ENCODE measurements around the gene ZSWIM9. TPM values are rescaled to one million over a fixed set of nuclear protein-coding genes. Genes with fewer than 3 reads are reported as not detected.

The ZSWIM9 gene
- polyA plus RNA-seq, 6 donors from 2014 or later: 0.06 to 1.6 (median 0.69) TPM; not detected in 1

GRCh38 chr19:48244281-48244680 lies 73.8 kb downstream of the ZSWIM9 start:
- peak; percentile 81 to 82 for ATAC-seq (ENCODE audit: low read depth in 2 of 2)
- peaks cover 31 to 33% of the 10 kb centered on the region in 2 donors for H3K36me3 Mint-ChIP-seq

GRCh38 chr19:48246101-48246500 lies 75.6 kb downstream of the ZSWIM9 start:
- no peaks in the 10 kb centered on the region for H3K9me3 Mint-ChIP-seq
- peak overlapping the region in 2 of 8 donors; percentile 16 to 17 for H3K4me3 Mint-ChIP-seq
- H3K4me1 Mint-ChIP-seq: peaks cover 33 to 70% (median 44%) of the 10 kb centered on the region in 3 donors

More at GRCh38 chr19:48244281-48244680, 73.8 kb downstream of the ZSWIM9 start:
- peak overlapping the region; percentile 91 to 98 (median 94) for H3K27ac Mint-ChIP-seq
- H3K4me1 Mint-ChIP-seq: peaks cover 34 to 66% (median 38%) of the 10 kb centered on the region in 3 donors
- peak overlapping the region; percentile 41 to 90 (median 78) for H3K4me3 Mint-ChIP-seq
- no peak for DNase-seq
- no peaks in the 10 kb centered on the region for H3K27me3 Mint-ChIP-seq
- H3K9me3 Mint-ChIP-seq: no peaks in the 10 kb centered on the region

GRCh38 chr19:48247212-48247611 lies 76.7 kb downstream of the ZSWIM9 start:
- peak overlapping the region in 1 of 6 donors; percentile 68 for H3K27ac Mint-ChIP-seq
- peaks cover 11 to 12% of the 10 kb centered on the region in 2 donors for H3K36me3 Mint-ChIP-seq
- H3K9me3 Mint-ChIP-seq: no peaks in the 10 kb centered on the region
- no peak for DNase-seq
- H3K4me3 Mint-ChIP-seq: peak overlapping the region in 1 of 8 donors; percentile 44
- ATAC-seq (ENCODE audit: low read depth in 2 of 2): no peak
- no peaks in the 10 kb centered on the region for H3K27me3 Mint-ChIP-seq
- peaks cover 26 to 59% (median 36%) of the 10 kb centered on the region in 3 donors for H3K4me1 Mint-ChIP-seq

More at GRCh38 chr19:48246101-48246500, 75.6 kb downstream of the ZSWIM9 start:
- ATAC-seq (ENCODE audit: low read depth in 2 of 2) (no peak), DNase-seq (no peak)
- Mint-ChIP-seq H3K27me3 (no peaks in the 10 kb centered on the region), H3K36me3 (peaks cover 18 to 19% of the 10 kb centered on the region in 2 donors), H3K27ac (peak overlapping the region in 3 of 6 donors; percentile 43 to 73 (median 47))

Other genes starting within 250 kb of the ZSWIM9 start
- not detected for gene BSPH1, start 178.5 kb upstream of the ZSWIM9 start, polyA plus RNA-seq (ENCODE audit: low read depth in 6 of 6)
- gene ELSPBP1, start 176.0 kb upstream of the ZSWIM9 start, polyA plus RNA-seq (ENCODE audit: low read depth in 6 of 6): not detected
- gene CABP5, start 126.6 kb upstream of the ZSWIM9 start, polyA plus RNA-seq (ENCODE audit: low read depth in 6 of 6): under 1 TPM in 3 of 6 donors, not detected in 3; 0.43 to 0.56 (median 0.50) TPM
- gene PLA2G4C, start 59.9 kb upstream of the ZSWIM9 start, polyA plus RNA-seq (ENCODE audit: low read depth in 6 of 6): 10 to 100 TPM in 2 of 6 donors, 1 to 10 TPM in 3, not detected in 1; 1.6 to 18.5 (median 5.8) TPM
- gene LIG1, start 336 bp upstream of the ZSWIM9 start, polyA plus RNA-seq (ENCODE audit: low read depth in 6 of 6): 10 to 100 TPM; 13.6 to 30.9 (median 23.5) TPM
- 100 to 1,000 TPM in 2 of 6 donors, 10 to 100 TPM in 4; 80.9 to 113 (median 92.0) TPM for gene CARD8, start 85.2 kb downstream of the ZSWIM9 start, polyA plus RNA-seq (ENCODE audit: low read depth in 6 of 6)
- gene ZNF114, start 99.4 kb downstream of the ZSWIM9 start, polyA plus RNA-seq (ENCODE audit: low read depth in 6 of 6): under 1 TPM in 2 of 6 donors, not detected in 4; 0.29 to 0.41 TPM
- 100 to 1,000 TPM; 305 to 450 (median 425) TPM for gene EMP3, start 154.9 kb downstream of the ZSWIM9 start, polyA plus RNA-seq (ENCODE audit: low read depth in 6 of 6)
- 10 to 100 TPM in 1 of 6 donors, 1 to 10 TPM in 5; 3.9 to 12.1 (median 5.9) TPM for gene TMEM143, start 193.3 kb downstream of the ZSWIM9 start, polyA plus RNA-seq (ENCODE audit: low read depth in 6 of 6)
- gene SYNGR4, start 193.7 kb downstream of the ZSWIM9 start, polyA plus RNA-seq (ENCODE audit: low read depth in 6 of 6): not detected
- gene KDELR1, start 220.9 kb downstream of the ZSWIM9 start, polyA plus RNA-seq (ENCODE audit: low read depth in 6 of 6): 10 to 100 TPM; 24.5 to 32.1 (median 26.5) TPM
- not detected for gene GRIN2D, start 223.0 kb downstream of the ZSWIM9 start, polyA plus RNA-seq (ENCODE audit: low read depth in 6 of 6)

All from naive B cell (primary cell).